NCI-H1092 treated with DMSO at 0.1 percent for 48 hours (cell line): ENCODE measurements around the gene DPP6.
A peak's percentile ranks its signal among the peaks of the same experiment; 100 is the strongest.
"Not testable (repeated sequence)": the region's sequence is repeated elsewhere in the genome, so short reads cannot be mapped to it uniquely, and the experiment has no call there.

Source experiments
- DNase-seq: peaks from one replicate; lab custom pipeline; 2025; lab: John Stamatoyannopoulos, UW

Gene DPP6

DNA sequence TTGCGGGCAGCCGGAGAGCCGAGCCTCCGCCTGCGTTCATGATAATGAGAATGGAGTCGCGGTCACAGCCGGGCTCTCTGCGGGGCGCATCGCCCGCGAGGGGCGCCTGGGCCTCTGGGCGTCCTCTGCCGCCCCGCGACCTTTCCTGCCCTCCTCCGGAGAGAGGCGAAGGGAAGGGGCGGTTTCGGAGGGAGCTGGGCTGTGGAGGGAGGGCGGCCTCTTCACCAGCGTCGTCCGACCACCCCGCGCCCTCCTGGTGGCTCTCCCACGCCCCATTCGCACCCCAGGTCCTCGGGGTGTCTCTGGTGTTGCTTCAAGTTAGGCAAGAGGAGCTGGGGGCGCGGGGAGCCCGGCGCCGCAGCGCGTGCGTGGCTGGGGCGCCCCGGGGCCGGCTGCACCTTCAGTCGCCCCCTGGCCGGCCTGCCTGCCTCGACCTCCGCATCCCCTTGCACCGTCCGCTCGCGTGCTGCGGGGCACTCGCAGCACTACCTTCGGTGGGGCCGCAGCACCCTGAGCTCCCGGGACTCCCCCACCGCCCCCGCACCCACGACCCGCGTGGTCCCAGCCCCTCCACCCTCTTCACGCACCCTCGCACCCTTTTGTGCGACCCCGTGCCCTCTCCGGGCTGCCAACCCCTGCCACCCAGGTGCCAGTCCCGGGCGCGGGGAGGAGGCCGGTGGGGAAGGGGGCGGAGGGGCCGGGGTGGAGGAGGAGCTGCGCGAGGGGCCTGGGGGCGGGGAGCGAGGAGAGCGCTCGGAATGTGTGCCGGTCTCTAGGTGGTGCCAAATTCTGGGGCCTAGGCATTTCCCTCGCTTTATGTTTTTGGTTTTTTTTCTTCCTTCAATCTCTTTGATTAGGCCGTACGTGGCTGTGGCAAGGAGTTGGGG, at the start of gene DPP6:
Gene DPP6, plus strand, starts transcription at position 756 of the 887 bp plus-strand sequence.
- peak; percentile 31 for DNase-seq

DNA sequence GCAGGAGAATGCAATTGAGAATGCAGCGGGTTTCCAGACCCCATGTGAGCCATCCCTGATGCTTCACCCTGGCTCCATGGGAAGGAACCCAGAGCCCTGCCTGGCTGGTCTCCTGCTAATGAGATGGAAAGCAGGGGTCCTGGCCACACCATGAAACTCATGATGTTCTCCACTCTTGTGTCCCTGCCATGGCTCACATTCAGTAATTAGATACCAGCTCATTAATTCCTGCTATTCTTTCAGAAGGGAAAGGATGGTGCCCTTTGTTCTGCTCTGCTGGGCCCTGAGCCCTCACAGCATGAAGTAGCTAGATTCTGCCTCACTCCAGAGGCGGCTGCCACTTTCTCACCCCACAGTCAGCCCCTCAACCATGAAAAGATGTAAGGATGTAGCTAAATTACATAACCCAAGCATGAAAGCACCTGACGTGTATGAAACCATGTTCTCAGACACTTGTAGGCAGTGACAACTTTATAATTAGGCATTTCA, 42.7 kb upstream of the DPP6 start:
- DNase-seq: not testable (repeated sequence)

DNA sequence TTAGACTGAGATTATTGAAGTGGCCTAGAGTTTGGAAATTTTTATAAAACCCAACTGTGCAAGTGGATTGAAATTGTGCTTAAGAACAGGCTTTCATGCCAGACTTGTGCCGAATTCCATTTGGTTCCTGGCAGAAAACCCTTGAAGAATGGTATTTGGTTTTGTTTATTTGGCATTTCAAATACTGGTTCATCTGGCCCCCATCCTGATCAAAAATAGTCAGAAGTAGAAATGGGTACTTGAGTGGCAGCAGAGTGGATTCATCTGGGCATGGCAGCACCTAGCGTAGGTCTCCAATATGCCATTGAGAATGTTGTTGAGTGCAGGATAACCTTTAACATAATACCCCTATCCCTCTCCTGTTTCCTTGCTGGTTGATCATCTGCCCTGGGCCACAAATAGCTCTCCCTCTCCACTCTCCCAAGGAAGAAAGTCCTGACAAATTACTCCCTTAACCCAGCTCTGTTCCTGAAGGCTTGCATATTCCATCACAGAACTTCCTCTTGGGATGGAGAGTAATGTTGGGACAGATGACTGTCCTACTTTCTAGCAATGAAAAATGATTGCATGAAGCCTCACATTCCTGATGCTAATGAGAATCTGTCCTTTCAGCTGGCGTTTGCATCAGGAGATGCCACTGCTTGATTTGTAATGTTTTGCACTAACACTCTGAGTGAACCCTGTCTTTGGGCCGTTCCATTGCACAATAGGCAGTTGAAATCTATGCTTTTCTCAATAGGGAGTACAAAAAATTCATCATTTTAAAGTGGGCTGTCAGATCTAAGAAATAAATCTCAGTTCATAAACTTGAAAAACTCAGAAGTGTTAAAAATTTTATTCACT, 41.3 kb upstream of the DPP6 start:
- DNase-seq: not testable (repeated sequence)

DNA sequence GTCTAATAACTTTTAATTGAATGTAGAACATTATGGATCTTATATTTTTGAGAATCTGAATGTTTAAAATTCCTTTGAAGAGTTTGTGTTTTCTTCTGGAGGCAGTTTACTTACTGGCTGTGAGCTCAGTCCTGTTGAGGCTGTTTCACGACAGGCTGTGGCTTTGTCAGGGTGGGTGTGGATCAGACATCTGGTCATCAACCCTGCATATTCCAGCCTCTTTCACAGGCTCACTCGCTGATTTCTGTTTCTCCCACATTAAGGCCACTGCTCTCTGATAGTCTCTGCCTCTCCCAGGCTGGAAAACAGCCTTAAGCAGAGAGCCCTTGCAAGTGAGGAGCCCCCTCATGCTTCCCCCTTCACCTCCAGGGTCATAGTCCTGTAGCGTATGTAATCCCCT, 39.4 kb upstream of the DPP6 start:
- not testable (repeated sequence) for DNase-seq

DNA sequence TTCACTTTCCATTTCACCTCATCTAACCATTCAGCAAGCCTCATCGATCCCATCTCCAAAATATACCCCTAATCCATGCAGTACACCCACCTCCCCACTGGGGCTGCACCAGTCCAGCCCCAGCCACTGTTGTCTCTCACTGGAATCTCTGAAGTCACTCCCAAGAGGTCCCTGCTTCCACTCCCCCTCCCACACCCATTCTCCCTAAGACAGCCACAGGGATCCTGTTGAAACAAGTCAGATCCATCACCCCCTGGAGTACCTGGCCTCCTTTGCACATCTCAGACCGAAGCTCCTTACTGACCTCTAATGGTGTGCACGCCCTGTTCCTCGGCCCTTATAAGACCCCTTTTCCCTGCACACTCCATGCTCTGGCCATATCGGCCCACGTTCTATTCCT, 36.6 kb upstream of the DPP6 start:
- not testable (repeated sequence) for DNase-seq

DNA sequence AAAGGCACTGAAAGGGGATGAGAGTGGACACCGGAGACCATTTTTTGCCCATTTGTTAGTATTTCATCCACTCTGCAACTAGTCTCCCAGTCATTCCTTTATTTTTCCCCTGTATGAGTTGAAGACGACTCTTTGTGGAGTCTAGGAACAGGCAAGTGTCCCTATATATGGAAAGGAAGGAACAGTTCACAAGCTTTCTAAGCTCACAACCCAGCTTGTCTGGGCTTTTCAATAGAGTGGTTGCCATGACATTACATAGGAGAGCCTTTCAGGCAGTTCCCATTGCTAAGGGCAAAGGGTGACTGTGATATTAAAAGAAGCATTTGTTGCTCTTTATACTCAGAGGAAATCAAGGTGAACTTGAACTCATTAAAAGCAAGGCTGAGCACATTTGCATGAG, 33.8 kb upstream of the DPP6 start:
- DNase-seq: not testable (repeated sequence)

DNA sequence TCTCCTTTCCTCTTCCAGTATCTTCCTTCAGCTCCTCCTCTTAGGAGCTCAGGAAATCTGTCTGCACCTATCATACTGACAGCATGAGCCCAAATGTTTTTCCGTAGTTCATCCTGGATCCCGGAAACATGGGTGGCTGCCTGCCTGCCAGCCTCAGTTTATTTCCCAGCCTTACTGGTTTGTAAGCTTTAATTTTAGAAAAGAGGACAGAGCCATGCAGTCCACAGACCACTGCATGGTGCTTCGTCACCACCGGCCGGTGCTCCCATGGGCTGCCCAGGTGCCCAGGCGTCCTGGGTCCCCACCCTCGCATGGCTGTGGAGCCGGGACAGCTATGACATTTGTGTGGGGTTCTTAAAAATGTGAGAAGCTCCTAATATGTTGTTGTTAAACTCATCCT, 24.4 kb upstream of the DPP6 start:
- DNase-seq: not testable (repeated sequence)

DNA sequence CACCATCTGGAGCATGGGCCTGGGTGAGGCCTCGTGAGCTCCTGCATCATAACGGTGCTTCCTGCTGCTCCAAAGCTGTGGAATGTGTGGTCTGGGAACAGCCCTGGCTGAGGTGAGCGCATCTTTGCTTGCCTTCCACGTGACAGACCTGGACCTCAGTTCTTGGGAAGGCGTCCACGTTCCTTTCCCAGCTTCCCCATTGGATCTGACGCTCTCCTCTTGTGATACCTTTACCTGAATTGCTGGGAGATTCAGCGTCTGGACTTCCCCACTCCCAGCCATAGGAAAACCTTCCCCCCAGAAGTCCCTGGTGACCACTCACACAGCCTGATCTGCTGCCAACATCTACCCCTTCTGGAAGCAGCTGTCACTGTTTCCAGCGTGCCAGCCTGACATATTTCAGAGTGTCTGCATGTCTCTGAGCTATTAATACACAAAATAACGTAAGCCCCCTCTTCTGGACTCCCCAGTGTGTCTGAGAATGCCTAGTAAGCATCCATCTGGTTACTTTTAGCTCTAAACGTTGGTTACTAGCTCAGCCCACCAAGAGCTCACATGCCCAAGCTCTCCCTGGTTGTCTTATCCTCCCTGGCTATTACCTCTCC, 21.6 kb upstream of the DPP6 start:
- peak; percentile 35 for DNase-seq

DNA sequence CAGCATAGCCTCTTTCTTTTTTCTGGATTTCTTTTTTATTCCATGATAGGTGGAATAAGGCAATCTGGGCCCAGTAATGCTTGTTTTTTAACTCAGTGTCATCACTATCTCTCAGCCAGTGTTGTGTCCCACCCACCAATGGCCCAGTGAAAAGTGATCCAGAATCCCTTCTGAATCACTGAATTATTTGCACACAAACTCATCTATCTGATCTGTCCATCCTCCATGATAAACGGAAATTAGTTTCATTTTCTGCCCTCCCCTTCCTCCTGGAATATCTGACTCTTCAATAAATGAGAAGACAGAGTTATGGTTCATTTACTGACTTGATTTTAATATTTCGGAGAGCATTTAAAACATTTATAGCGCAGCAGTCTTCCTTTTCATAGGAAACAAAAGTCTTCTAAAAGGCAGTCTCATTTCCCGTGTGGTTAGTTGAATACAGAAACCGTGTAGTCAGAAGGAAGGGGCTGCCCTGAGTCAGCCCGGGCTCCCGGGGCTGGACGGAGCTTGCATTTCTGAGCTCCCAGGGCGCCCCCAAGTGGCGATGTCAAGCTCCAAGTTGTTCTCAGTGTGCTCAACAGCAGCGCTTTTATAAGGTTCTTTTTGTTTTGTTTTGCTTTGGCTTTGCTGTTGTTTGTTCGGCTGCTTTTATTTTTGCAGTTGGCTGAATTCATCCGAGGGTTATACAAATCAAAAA, 12.6 kb upstream of the DPP6 start:
- DNase-seq: not testable (repeated sequence)

DNA sequence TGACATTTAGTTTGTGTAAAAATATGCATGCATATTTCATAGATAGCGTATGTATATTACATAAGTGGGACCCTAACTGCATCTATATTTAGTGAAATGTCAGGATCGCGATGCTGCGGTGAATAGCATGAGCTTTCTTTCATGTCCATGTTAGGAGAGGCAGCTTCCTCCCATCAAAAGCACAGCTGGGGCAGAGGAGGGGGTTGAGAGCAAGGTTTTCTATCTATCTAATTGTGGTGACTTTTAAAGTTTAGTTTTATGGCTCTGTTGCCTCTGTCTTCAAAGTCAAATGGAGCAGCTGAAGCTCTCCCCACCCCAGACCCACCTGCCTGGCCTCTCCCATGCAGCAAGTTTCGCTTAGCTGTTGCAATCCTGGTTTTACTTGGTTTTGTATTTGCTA, 1.8 kb upstream of the DPP6 start:
- DNase-seq: not testable (repeated sequence)

DNA sequence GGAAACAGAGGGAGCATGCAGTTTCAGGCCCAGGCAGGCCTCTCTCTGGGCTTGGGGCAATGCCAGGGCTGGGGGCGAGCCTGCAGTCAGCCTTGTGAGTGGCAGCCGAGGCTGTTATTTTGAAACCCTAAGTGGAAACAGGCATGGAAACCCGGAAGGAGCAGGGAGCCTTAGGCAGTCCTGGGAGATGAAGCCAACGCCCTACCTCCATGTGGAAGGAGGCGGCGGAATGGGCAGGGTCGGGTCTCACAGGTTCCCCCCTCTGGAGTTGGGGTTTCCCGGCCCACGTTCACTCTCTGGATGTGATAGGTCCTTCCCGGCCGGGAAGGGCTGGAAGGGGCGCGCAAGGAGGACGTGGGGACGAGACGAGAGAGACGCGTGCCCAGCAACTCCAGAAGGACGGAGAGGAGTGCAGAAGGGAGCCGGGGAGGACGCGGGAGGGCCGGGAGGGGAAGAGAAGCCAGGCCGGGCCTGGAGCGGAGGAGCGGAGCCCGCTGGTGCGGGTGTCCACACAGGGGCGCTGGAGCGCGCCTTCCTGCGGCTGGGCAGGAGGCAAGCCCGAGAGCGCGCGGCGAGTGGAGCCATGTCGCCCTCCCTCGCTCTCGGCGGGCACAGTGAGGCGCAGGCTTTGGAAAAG, 1.1 kb upstream of the DPP6 start:
- not testable (repeated sequence) for DNase-seq

DNA sequence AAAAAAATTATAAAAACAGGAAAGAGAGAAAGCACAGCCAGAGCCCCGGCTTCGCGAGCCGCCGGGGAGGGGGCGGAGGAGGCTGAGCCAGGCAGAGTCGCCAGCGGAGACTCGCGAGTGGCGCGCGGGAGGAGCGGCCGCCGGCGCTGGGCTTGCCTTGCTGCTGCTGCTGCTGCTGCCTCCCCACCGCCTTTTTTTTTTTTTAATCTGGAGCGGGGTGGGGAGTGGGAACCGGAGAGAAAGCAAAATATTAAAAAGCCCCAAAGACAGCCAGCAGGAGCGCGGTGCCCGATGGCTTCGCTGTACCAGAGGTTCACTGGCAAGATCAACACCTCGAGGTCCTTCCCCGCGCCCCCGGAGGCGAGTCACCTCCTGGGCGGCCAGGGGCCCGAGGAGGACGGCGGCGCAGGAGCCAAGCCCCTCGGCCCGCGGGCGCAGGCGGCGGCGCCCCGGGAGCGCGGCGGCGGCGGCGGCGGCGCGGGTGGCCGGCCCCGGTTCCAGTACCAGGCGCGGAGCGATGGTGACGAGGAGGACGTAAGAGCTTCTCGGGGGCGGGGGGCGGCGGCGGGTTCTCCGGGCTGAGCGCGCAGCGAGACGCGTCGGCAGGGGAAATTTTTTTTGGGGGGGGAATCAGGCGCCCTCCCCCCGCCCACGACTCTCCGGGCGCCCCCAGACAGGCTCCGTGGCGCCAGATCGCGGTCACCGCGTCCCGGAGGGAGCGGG, 493 bp downstream of the DPP6 start:
- peak; percentile 43 for DNase-seq

DNA sequence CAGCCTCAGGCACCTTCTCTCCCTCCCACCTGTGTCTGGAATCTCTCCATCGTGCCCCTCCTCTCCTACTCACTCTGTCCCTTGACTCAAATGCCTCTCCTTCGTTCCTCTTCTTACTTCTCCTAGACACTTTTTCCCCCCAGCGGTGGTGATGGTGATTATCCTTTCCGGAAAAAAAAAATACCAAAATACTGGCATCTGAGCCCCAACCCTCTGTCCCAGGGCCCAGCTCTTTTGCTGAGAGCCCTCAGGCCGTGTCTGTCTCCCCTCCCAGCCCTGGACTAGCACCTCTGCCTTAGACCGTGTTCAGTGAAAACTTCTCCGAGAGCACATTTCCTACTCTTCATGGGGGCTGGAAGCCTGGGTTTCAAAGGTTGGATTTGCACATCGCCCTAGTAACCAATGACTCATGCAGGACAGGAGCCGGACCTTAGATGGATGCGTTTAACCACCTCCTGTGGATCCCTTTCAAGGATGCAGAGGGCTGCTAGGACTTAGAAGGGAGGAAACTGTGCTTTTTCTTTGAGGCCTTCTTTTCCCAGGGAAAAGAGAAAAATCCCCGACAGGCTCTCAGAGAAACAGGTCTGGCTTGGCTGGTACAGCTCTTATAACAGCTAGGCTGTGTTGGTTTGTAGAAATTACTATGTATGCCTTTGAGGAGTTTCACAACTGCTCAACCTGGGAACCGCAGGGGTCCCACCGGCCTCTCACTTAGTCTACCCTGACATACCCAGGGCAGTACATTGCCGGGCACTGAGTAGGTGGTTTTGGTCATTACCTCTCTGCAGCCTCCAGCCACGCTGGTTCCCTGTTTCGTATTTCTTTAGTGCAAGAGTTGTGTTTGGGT, 1.5 kb downstream of the DPP6 start:
- not testable (repeated sequence) for DNase-seq

DNA sequence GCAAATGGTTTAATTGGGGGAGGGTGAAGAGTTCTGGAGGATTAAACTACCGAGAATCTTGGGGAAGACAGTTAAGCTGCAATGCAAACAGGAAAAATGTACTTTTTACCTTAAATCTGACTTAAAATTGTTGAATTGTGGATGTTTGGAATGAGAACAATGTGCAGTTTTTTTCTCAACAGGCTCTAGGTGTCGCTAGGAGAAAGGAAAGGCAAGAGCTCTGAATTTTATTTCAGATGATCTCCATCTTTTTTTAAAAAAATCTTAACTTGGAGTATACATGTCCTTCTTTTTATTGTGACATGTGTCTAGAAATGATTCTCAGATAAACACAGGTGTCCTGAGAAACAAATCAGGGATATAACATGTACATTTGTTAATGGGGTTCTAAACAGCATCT, 2.5 kb downstream of the DPP6 start:
- DNase-seq: not testable (repeated sequence)

DNA sequence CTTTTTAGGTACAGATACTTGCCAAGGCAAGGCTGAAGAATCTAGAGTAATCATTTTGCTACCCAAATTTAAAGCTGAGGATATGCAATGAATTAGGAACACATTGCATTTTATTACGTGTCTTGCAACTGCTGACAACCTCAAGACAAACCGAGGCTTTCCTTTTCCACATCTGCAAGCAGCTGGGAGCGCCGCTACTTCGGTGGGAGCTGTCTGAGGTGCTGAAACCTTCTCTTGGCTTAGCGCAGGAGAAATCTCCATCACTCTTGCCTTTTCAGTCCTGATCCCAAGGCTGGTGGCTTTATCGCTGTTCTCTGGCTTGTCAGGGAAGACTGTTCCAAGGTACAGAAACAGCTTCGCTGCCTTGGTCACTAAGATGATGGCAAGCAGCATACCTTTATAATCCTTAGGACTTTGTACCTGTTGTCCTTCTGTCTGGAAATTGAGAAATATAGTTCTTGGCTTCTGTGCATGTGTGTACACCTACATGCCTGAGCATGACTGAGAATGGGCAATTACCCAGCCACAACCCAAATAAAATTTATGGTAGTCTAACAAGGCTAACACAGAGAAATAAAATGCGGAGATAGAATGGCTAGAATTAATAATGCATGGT, 3.4 kb downstream of the DPP6 start:
- DNase-seq: not testable (repeated sequence)

DNA sequence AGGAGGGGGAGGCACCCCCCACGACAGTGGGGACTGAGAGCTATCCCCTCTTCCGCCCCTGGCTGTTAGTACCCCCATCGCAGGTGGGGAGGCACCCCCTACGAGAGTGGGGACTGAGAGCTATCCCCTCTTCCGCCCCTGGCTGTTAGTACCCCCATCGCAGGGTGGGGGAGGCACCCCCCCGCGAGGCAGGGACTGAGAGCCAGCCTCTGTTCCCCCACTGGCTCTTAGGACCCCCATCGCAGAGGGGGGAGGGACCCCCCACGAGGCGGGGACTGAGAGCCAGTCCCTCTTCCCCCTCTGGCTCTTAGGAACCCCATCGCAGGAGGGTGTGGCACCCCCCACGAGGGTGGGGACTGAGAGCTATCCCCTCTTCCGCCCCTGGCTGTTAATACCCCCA, 6.6 kb downstream of the DPP6 start:
- DNase-seq: not testable (repeated sequence)

DNA sequence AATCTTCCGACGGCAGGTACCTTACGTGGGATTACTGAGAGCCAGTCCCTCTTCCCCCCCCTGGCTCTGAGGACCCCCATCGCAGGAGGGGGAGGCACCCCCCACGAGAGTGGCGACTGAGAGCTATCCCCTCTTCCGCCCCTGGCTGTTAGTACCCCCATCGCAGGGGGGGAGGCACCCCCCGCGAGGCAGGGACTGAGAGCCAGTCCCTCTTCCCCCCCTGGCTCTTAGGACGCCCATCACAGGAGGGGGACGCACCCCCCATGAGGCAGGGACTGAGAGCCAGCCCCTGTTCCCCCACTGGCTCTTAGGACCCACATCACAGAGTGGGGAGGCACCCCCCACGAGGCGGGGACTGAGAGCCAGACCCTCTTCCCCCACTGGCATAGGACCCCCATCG, 8.4 kb downstream of the DPP6 start:
- DNase-seq: not testable (repeated sequence)

DNA sequence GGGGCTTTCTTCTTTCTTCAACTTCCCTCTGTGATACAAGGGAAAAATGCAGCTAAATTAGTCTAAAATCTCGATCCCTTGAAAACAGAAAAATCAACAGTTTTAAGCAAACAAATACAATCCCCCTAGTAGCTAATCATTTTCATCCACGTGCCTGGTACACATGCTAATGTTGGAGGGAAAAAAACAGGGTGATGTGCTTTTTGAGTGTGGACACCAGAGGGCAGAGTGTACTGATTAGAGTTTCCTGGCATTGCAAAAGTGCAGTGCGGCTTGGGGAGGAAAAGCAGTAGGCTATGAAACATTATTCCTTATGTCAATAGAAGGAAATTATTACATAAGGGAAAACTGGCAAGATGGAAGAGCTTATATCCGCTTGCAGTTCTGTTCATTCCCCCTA, 19.6 kb downstream of the DPP6 start:
- DNase-seq: peak; percentile 84
